ENCODE results near the gene LRP3. TPM values are rescaled to one million over a fixed set of nuclear protein-coding genes. Genes with fewer than 3 reads are reported as not detected.

LRP3 gene
- total and polyA plus RNA-seq, 2 of the 13 experiments (the other 11 are each of a cell fraction or from before 2014, with no cell fraction given), result 17.6 to 51.6 TPM

GRCh38 chr19:33215438-33216197 is 21.5 kb downstream of the LRP3 start:
- no TSS peak for BruUV-seq (replicated peaks)
- DNase-seq (ENCODE audit: low spot score), result no peak
- in situ Hi-C loops (cut with HindIII; ENCODE audit: extremely low pct_ligation_motif_present, low pct_unique_long_range_greater_than_20kb), result no loop called here
- no peak for ATAC-seq
- H3K79me2 ChIP-seq (ENCODE audit: insufficient read depth, low read length), result no peaks in the 10 kb centered on the region
- WGBS (ENCODE audit: low lambda C conversion rate), result 58% methylated on average over 7 of the region's 19 CpGs
- no peaks in the 10 kb centered on the region for H3K9me3 ChIP-seq (ENCODE audit: low read length)
- ChIA-PET CTCF (ENCODE audit: low intra/inter-chr PET ratio, low total read pairs) (no interaction called here), POLR2A (no interaction called here)
- H4K20me1 ChIP-seq (ENCODE audit: insufficient read depth, low read length), result no peaks in the 10 kb centered on the region
- H3K27ac ChIP-seq (ENCODE audit: extremely low read length, insufficient read depth, low read length), result no peak overlapping the region
- H2AFZ ChIP-seq (ENCODE audit: low read length), result no peak overlapping the region
- intact Hi-C loops (cut with micrococcal nuclease; ENCODE audit: unreplicated experiment), result no loop called here
- peaks cover 41% of the 10 kb centered on the region for H3K4me1 ChIP-seq (ENCODE audit: insufficient read depth, low read length)
- peak overlapping the region in 1 of 3 experiments; percentile 32; a peak in 1 of 6 replicates for H3K4me3 ChIP-seq (replicated peaks in 1 of 3; ENCODE audit: insufficient read depth in 1 of 3, low read depth in 2 of 3, low read length in 3 of 3)
- H3K36me3 ChIP-seq (replicated peaks in 1 of 2; ENCODE audit: control insufficient read depth in 1 of 2, insufficient read depth in 2 of 2, low read length in 2 of 2), result no peaks in the 10 kb centered on the region
- no peak overlapping the region for H3K9ac ChIP-seq (ENCODE audit: insufficient read depth, low read depth, low read length)
- FAIRE-seq, result no peak
- peak overlapping the region; percentile 57; the same call in 1 of the 2 replicates for H3K4me2 ChIP-seq (ENCODE audit: low read depth, low read length)
- H3K27me3 ChIP-seq (ENCODE audit: control insufficient read depth in 1 of 2, insufficient read depth in 2 of 2, low read length in 2 of 2), result peaks cover 12 to 28% of the 10 kb centered on the region in 2 experiments
- TF ChIP-seq ZNF256 (CRISPR knock-in tag; conservative IDR thresholded peaks at IDR 0.05) (no peak), MTA3 (CRISPR knock-in tag; IDR thresholded peaks at IDR 0.05) (no peak), ARNT (IDR thresholded peaks at IDR 0.05) (no peak), ZNF646 (CRISPR knock-in tag; IDR thresholded peaks at IDR 0.05) (no peak), ZNF644 (CRISPR knock-in tag; IDR thresholded peaks at IDR 0.05; ENCODE audit: low read depth) (no peak), NR2F6 (IDR thresholded peaks at IDR 0.05) (no peak), NR2F6 (CRISPR knock-in tag; IDR thresholded peaks at IDR 0.05) (no peak), NFE2L2 (IDR thresholded peaks at IDR 0.05; ENCODE audit: low read length) (no peak), KLF12 (CRISPR knock-in tag; IDR thresholded peaks at IDR 0.05; ENCODE audit: borderline replicate concordance) (no peak), CREB1 (IDR thresholded peaks at IDR 0.05) (no peak), CREB1 (CRISPR knock-in tag; IDR thresholded peaks at IDR 0.05) (no peak), ZNF333 (CRISPR knock-in tag; IDR thresholded peaks at IDR 0.05; ENCODE audit: borderline replicate concordance) (no peak), ARID3A (IDR thresholded peaks at IDR 0.05; ENCODE audit: low read depth, low read length) (no peak), PLRG1 (conservative IDR thresholded peaks at IDR 0.05) (no peak), SRF (IDR thresholded peaks at IDR 0.05; ENCODE audit: low read depth, low read length) (no peak), ZSCAN30 (CRISPR knock-in tag; IDR thresholded peaks at IDR 0.05) (no peak)
